Fibroblast of peridontal ligament (primary cell): ENCODE measurements around the gene TGDS.
A peak's percentile ranks its signal among the peaks of the same experiment; 100 is the strongest.

ENCODE experiments used
- DNase-seq: peaks from one replicate; pipeline ENCODE4 v3.0.0-alpha.2; 2010; ENCODE audit errors: extremely low read depth

Gene TGDS

DNA sequence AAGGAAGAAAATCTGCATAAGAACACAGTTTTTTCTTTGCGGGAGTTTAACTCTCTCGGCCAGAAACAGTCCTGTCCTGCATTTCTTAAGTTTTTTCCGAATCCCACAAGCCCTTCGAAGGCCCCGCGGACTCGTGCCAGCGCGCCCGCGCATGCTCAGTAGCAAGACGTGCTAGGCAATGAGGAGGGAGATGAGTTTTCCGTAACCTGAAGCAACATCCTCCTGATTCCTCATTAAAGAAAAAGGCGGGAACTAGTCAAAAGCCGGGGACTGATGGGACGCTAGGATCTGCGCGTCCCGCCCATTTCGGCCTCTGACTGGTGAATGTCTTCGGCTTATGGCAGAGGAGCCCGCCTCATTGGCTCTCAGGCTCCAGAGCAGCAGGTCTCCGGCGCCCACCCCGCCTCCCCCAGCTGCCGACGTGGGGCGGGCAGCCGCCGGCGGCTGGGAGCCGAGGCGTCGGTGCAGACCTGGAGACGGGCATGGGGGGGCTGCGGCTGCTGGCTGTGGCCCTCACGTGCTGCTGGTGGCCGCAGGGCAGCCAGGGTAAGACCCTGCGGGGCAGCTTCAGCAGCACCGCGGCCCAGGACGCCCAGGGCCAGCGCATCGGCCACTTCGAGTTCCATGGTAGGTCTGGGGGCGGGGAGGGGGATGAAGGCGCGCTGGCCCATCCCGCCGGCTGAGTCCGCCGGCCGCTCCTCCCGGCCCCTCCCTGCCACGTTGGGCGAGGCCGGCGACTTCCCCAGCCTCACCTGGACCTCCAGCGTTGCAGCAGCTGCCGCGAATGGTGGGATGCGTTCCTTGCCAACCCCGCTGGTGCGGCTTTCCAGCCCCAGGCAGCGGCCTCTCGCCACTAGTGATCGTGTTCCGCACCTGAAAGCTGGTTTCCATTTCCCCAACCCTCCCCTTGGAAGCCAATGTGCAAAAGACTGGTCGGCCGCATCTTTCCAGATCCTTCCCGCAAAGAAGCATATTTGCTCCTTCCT, 5.8 kb upstream of the TGDS start, which contains the start of gene GPR180:
TSS of gene GPR180 (plus strand) at position 412 of the 986 bp plus-strand sequence. CDS start at position 483, 71 bp downstream.
- DNase-seq: peak; percentile 100

DNA sequence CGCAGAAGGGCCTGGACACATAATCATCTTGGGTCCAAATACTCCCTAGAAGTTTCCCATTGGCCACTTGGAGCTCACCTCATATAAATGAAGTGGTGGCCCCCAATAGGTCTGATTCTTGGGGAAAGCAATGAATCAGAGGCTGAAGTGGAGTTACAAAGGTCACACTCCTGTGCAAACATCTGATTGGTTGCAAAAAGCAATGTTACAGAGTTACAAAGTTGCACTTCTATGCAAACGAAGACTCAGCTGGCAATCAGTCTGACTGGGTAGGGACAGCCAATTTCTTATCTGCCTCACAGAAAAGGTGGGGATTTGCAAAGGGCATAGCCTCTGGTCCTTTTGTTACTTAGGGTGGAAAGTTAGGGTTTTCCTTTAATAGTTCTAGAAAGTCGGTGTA, 3.9 kb upstream of the TGDS start:
- no peak for DNase-seq

- DNase-seq: no peak
These were observed 2.3 kb upstream of the TGDS start for GRCh38 chr13:94598281-94598680.

DNA sequence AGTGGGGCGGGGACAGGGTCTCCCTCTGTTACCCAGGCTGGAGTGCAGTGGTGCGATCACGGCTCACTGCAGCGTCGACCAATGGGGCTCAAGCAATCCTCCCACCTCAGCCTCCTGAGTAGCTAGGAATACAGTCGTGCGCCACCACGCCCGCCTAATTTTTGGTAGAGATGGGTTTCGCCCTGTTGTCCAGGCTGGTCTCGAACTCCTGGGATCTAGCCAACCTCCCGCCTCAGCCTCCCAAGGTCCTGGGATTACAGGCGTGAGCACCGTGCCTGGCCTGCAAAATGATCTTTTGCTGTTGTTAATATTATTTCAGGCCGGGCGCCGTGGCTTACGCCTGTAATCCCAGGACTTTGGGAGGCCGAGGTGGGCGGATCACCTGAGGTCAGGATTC, 621 bp upstream of the TGDS start:
- DNase-seq: no peak

DNA sequence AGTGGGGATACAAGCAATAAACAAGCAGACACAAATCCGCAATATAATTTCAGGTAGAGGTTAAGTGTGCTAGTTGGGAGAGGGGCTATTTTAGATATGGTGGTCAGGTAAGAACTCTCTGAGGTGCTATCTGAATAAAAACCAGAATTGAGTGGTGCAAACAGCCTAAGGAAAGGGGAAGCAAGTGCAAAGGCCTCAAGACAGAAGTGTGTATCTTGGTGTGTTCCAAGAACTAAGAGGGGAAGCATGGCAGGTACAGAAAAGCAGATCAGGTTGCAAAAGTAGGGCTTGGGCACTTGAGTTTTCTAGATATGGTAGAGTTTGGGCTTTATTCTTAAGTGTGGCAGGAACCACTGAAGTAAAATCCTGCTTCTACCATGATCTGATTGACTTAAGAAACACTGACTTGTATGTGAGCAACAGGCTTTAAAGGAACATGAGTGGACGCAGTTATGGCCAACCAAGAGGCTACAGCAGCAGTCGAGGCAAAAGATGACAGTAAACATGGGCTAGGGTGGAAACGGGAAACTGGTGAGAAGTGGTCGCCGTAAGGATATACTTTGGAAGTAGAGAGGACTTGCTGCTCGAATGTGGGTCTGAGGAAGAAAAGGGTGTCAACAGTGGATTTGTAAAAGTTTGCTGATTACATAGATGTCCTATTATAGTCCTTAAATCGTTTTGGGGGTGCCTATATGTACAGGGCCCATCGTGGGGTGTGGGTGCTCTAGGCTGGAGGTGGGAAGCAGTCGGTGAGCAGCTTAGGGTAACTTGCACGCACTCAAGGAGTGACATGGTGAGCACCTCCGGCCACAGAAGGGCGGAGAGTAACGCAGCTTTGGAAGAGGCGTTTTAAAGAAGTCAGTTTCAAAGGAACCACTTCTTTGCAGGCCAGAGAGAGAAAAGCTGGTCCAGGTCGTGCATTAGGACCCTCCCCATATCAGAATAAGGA, 677 bp downstream of the TGDS start:
- DNase-seq: peak; percentile 16

DNA sequence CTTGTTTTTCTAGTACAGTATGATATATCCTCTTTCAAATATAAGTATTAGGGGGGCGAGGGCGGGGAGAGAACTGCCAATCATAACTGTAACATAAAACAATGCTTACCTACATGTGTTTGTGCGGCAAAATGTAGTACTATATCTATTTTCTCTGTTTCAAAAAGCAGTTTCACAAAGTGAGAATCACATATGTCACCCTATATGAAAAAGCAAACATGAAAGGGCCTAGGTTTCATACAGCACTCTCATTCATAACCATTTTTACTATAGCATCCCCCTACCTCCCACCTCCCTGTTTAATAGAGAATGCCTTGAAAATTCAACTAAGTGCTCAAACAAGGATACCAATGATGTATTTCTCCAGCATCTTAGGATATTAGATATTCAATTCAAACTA, 5.2 kb downstream of the TGDS start:
- DNase-seq: no peak

DNA sequence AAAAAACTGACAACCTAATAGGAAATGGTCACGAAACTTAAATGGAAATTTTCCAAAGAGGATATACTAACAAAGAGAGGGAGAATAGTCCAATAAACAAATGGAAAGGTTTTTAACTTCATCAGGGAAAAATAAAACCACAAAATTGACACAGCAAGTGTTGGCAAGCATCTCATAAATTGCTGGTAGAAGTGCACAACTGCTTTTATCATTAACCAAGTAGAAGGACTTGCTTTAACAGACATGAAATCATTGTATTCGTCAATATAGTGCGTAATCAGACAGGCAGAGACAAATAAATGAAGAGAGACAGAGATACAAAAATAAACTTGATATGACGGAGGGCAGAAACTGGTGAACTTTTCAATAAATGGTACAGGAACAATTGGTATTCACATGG, 7.4 kb downstream of the TGDS start:
- DNase-seq: no peak

GRCh38 chr13:94586371-94586770, 9.6 kb downstream of the TGDS start:
- no peak for DNase-seq

DNA sequence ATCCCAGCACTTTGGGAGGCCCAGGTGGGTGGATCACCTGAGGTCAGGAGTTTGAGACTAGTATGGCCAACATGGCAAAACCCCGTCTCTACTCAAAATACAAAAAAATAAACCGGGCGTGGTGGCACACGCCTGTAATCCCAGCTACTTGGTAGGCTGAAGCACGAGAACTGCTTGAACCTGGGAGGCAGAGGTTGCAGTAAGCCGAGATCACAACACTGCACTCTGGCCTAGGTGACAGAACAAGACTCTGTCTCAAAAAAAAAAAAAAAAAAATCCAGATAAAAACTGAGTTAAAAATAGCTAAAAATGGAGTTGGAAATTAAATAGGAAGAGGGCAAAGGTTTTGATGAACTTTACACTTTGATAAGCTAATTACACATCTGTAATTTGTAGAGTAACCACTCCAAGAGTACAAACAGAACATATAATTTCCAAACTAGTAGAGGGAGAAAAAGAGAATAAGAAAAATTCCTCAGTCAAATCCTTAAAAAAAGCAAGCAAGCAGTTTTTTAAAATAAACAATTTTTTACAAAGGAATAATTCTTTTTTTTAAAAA, 10.3 kb downstream of the TGDS start:
- no peak for DNase-seq

- no peak for DNase-seq
These were observed 12.0 kb downstream of the TGDS start for GRCh38 chr13:94583926-94584325.

DNA sequence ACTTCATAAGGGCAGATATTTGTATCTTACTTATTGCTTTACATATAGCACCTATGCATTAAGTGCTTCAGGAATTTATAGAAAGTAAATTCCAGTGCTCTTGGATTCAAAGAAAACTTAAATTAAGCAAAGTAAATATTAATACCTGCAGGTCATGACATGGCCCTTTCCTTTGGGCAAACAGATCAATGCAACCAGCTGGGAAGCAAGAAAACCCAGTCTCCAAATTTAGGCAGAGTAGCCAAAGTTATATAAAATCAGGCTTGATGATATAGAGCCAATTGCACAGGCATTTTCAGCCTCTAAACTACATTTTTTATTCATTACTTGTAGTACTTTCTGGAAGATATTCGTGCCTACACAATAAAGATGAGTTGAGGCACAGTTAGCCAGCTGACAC, 16.9 kb downstream of the TGDS start:
- DNase-seq: no peak

GRCh38 chr13:94569615-94570014, 26.3 kb downstream of the TGDS start:
- DNase-seq: no peak

GRCh38 chr13:94568443-94568842, 27.5 kb downstream of the TGDS start:
- no peak for DNase-seq

- DNase-seq: no peak
These were observed 28.4 kb downstream of the TGDS start for GRCh38 chr13:94567581-94567980.

DNA sequence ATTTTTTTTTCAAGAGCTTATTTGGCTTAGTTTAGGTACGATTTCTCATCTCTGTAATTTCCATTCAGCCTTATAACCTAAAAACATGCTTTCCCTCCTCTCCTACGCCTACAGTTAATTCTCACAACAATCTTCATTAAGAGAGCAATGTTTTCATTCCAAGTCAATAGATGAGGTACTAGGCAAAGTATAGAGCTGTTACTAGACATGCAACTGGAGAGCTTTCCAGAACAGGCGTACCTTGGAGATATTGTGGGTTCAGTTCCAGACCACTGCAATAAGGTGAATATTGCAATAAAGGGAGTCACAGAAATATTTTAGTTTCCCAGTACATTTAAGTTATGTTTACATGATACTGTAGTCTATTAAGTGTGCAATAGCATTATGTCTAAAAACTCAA, 34.8 kb downstream of the TGDS start:
- DNase-seq: no peak

GRCh38 chr13:94560116-94560515, 35.8 kb downstream of the TGDS start:
- DNase-seq: peak; percentile 6

DNA sequence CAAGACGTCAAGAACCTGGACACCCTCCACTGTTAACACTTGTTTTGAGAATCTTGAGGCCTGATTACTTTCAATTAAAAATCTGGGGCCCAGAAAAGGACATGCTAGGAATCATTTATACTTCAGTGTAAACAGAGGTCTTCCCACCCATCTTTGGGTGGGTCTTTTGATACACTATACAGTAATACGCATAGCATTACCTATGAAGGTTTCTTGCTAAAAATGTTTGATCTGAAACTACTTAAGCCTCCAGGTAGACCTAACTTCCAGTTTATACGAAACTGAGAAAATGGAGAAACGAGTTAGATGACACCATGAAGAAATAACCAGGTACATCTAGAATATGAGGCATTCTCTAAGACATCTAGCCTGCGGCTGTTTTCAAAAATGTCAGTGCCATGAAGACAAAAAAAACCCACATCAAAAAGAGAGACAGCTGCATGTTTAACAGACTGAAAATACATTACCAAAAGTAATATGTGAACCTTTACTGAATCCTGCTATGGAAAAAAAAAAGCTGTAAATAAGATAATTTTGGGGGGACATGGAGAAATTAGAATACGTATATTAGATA, 36.6 kb downstream of the TGDS start:
- DNase-seq: no peak

DNA sequence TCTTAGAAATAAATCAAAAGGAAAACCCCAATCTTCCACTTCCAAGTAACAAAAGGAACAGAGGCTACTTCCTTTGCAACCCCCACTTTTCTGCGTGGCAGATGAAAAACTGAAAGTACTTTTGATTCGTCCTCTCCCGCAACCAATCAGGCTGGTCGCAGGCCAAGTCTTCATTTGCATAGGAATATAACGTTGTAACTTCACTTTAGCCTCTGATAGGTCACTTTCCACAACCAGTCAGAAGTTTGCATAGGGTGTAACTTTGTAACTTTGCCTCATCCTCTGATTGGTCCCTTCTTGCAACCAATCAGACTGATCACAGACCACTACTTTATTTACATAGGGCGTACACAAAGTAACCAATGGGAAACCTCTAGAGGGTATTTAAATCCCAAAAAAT, 37.2 kb downstream of the TGDS start:
- DNase-seq: no peak

- peak; percentile 78 for DNase-seq
These were observed 38.2 kb downstream of the TGDS start for GRCh38 chr13:94557684-94558235.

- DNase-seq: no peak
These were observed 39.3 kb downstream of the TGDS start for GRCh38 chr13:94556621-94557020.

DNA sequence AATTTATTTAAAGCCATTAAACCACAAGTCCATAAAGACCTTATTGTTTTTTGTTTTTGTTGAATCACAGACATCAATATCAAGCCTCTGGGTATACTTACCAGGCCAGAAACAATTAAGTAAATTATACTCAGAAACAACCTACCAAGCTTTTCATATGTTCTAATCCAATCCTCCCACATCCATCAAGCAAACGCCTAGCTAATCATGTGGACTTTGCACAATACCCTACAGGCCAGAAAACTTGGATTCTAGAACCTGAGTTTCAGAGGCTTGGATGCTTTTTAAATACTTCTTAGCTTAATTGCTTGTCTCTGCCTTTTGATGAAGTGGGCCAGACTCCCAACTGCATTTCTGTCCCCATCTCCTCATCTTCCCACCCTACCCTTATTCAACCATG, 39.9 kb downstream of the TGDS start:
- no peak for DNase-seq
